ENCODE results near the gene MFSD6L. TPM values are rescaled to one million over a fixed set of nuclear protein-coding genes. Genes with fewer than 3 reads are reported as not detected.

Gene MFSD6L
- total RNA-seq, 4 donors from 2014 or later = 0.17 to 0.22 TPM; not detected in 2

GRCh38 chr17:8788998-8789397 lies 10.2 kb downstream of the MFSD6L start:
- no peak for TF ChIP-seq CTCF (IDR thresholded peaks at IDR 0.05; ENCODE audit: low read depth)

- no peak for TF ChIP-seq CTCF (IDR thresholded peaks at IDR 0.05; ENCODE audit: low read depth)
Measured at GRCh38 chr17:8785547-8786413, 13.4 kb downstream of the MFSD6L start.

- TF ChIP-seq CTCF (IDR thresholded peaks at IDR 0.05; ENCODE audit: low read depth) = no peak
Measured at GRCh38 chr17:8782176-8782575, 17.0 kb downstream of the MFSD6L start.

DNA sequence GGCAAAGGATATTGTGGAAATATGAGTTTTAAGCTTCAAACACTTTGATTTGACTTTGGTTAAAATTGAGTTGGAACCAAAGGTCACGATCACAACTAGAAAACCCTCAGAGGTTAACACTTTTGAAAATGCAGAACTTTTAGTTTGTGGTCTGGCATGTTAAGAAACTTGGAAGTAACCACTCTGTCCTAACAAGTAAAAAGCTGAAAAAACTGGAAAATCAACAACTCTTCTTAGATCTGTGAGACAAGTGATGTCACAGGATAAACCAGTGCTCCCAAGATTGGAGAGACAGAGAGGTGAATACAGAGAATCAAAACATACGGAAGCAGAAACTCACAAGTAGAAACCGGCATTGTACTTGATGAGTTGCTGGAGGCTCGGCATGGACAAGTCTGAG lies 17.4 kb downstream of the MFSD6L start:
- TF ChIP-seq CTCF (IDR thresholded peaks at IDR 0.05; ENCODE audit: low read depth) = no peak

- TF ChIP-seq CTCF (IDR thresholded peaks at IDR 0.05; ENCODE audit: low read depth) = no peak
Measured at GRCh38 chr17:8776881-8777280, 22.3 kb downstream of the MFSD6L start.

DNA sequence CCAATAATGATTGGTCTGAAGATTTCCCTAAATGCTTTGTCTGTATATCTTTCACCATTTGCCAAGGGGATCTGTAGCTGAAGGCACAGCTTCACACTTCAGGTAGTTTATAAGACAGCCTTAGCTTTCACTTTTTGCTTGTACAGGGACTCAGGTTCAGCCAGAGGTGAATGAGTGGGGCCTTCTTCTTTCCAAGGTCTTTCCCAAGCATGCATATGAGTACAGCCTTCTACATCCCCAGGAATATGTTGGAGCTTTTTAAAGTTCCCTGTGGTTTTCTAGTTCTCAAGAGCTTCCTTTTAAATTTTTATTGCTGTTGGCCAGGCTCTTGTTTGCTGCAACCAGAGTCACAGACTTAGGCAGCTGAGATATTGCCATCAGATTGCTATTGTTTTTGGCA lies 22.9 kb downstream of the MFSD6L start:
- no peak for TF ChIP-seq CTCF (IDR thresholded peaks at IDR 0.05; ENCODE audit: low read depth)

GRCh38 chr17:8766731-8767130 lies 32.4 kb downstream of the MFSD6L start:
- TF ChIP-seq CTCF (IDR thresholded peaks at IDR 0.05; ENCODE audit: low read depth) = no peak
